ENCODE data around the gene TMEM266.

Gene TMEM266

GRCh38 chr15:76057332-76058000 is 2.3 kb upstream of the TMEM266 start (continued):
- TF ChIP-seq PATZ1 (CRISPR knock-in tag; IDR thresholded peaks at IDR 0.05; ENCODE audit: borderline replicate concordance): no peak
- TF ChIP-seq SNAI2 (CRISPR knock-in tag; IDR thresholded peaks at IDR 0.05): no peak
- TF ChIP-seq TOX (CRISPR knock-in tag; IDR thresholded peaks at IDR 0.05; ENCODE audit: borderline replicate concordance): no peak

GRCh38 chr15:76058714-76059319 is 968 bp upstream of the TMEM266 start:
- TF ChIP-seq CREB5 (CRISPR knock-in tag; IDR thresholded peaks at IDR 0.05; ENCODE audit: low read depth) (no peak), ZNF565 (CRISPR knock-in tag; conservative IDR thresholded peaks at IDR 0.05; ENCODE audit: low read depth) (no peak), PPARA (CRISPR knock-in tag; IDR thresholded peaks at IDR 0.05; ENCODE audit: borderline replicate concordance) (no peak), OSR1 (CRISPR knock-in tag; IDR thresholded peaks at IDR 0.05) (no peak), SNAI2 (CRISPR knock-in tag; IDR thresholded peaks at IDR 0.05) (no peak), POU6F1 (CRISPR knock-in tag; IDR thresholded peaks at IDR 0.05; ENCODE audit: borderline replicate concordance, low read depth) (no peak), TOX (CRISPR knock-in tag; IDR thresholded peaks at IDR 0.05; ENCODE audit: borderline replicate concordance) (no peak), ZNF8 (CRISPR knock-in tag; IDR thresholded peaks at IDR 0.05) (no peak), GLIS3 (CRISPR knock-in tag; IDR thresholded peaks at IDR 0.05) (no peak), TSHZ2 (CRISPR knock-in tag; IDR thresholded peaks at IDR 0.05) (no peak)
- ATAC-seq: peak; percentile 69

- ATAC-seq: peak; percentile 43
- no peak for TF ChIP-seq ZFP3 (CRISPR knock-in tag; IDR thresholded peaks at IDR 0.05)
- TF ChIP-seq ZNF565 (CRISPR knock-in tag; conservative IDR thresholded peaks at IDR 0.05; ENCODE audit: low read depth): no peak
- no peak for TF ChIP-seq OSR1 (CRISPR knock-in tag; IDR thresholded peaks at IDR 0.05)
- TF ChIP-seq ESRRG (CRISPR knock-in tag; IDR thresholded peaks at IDR 0.05): no peak
- TF ChIP-seq CSDC2 (CRISPR knock-in tag; IDR thresholded peaks at IDR 0.05): no peak
- TF ChIP-seq TOX (CRISPR knock-in tag; IDR thresholded peaks at IDR 0.05; ENCODE audit: borderline replicate concordance): no peak
- no peak for TF ChIP-seq GLIS3 (CRISPR knock-in tag; IDR thresholded peaks at IDR 0.05)
- TF ChIP-seq ARNTL (CRISPR knock-in tag; IDR thresholded peaks at IDR 0.05; ENCODE audit: borderline replicate concordance, low read depth): no peak
- TF ChIP-seq RARB (CRISPR knock-in tag; IDR thresholded peaks at IDR 0.05): no peak
- no peak for TF ChIP-seq SNAI2 (CRISPR knock-in tag; IDR thresholded peaks at IDR 0.05)
- no peak for TF ChIP-seq ZNF8 (CRISPR knock-in tag; IDR thresholded peaks at IDR 0.05)
- TF ChIP-seq CSRNP3 (CRISPR knock-in tag; IDR thresholded peaks at IDR 0.05): no peak
- no peak for TF ChIP-seq ZNF70 (CRISPR knock-in tag; IDR thresholded peaks at IDR 0.05)
- TF ChIP-seq ZFP30 (CRISPR knock-in tag; IDR thresholded peaks at IDR 0.05): no peak
- TF ChIP-seq TCF4 (CRISPR knock-in tag; IDR thresholded peaks at IDR 0.05; ENCODE audit: borderline replicate concordance): no peak
- TF ChIP-seq PATZ1 (CRISPR knock-in tag; IDR thresholded peaks at IDR 0.05; ENCODE audit: borderline replicate concordance): no peak
- TF ChIP-seq ZC3H10 (CRISPR knock-in tag; IDR thresholded peaks at IDR 0.05): no peak
- no peak for TF ChIP-seq CREB5 (CRISPR knock-in tag; IDR thresholded peaks at IDR 0.05; ENCODE audit: low read depth)
Measured at GRCh38 chr15:76060118-76060989, 569 bp downstream of the TMEM266 start.
